Naive thymus-derived CD8-positive, alpha-beta T cell (primary cell): ENCODE results near the gene SRRM4. TPM values are rescaled to one million over a fixed set of nuclear protein-coding genes. Genes with fewer than 3 reads are reported as not detected.
"Not testable (repeated sequence)": the region's sequence is repeated elsewhere in the genome, so short reads cannot be mapped to it uniquely, and the experiment has no call there.

Experiments used
- ATAC-seq, 2 donors: fragments of 150-1000 bp; cut with Tn5 transposase in 1 of 2; sonication (Bioruptor Pico), chemical (Tn5 transposase) in 1 of 2; 1 replicate in 1 of 2; 2 replicates in 1 of 2; pipeline ENCODE4 v1.10.0; 2021; ENCODE audit warnings: mild to moderate bottlenecking in 2 of 2, moderate library complexity in 2 of 2
- POLR2A ChIA-PET: fragments of 350-600 bp; sonication (Branson Sonifier 250); formaldehyde crosslinking; loops from one replicate; lab custom pipeline; 2021; ENCODE audit warnings: antibody characterized with exemption; lab: Charles Lee
- DNase-seq, 10 donors: peaks; one replicate each; pipeline versions ENCODE4 v3.0.0 to v3.0.0-alpha.2; 2020 to 2022
- H3K27ac Mint-ChIP-seq, 10 donors: one replicate each; pipeline ENCODE4 v1.8.0; 2020 to 2022; ENCODE audit warnings: mild to moderate bottlenecking in 10 of 10, mixed read lengths in 10 of 10, moderate library complexity in 4 of 10, inconsistent platforms in 1 of 10
- H3K27me3 Mint-ChIP-seq, 5 donors: one replicate each; pipeline ENCODE4 v1.8.0; 2021 to 2022; ENCODE audit warnings: mixed read lengths in 5 of 5
- H3K36me3 Mint-ChIP-seq, 3 donors: one replicate each; pipeline ENCODE4 v1.8.0; 2020 to 2022; ENCODE audit warnings: mixed read lengths in 3 of 3, mild to moderate bottlenecking in 2 of 3, inconsistent platforms in 1 of 3
- H3K4me1 Mint-ChIP-seq, 4 donors: one replicate each; pipeline ENCODE4 v1.8.0; 2021 to 2022; ENCODE audit warnings: mixed read lengths in 4 of 4
- H3K4me3 Mint-ChIP-seq, 10 donors: one replicate each; pipeline ENCODE4 v1.8.0; 2020 to 2022; ENCODE audit warnings: mild to moderate bottlenecking in 10 of 10, mixed read lengths in 10 of 10, moderate library complexity in 6 of 10, inconsistent platforms in 1 of 10
- H3K9me3 Mint-ChIP-seq, 9 donors: one replicate each; pipeline ENCODE4 v1.8.0; 2020 to 2022; ENCODE audit warnings: mixed read lengths in 9 of 9, mild to moderate bottlenecking in 3 of 9, inconsistent platforms in 1 of 9, moderate library complexity in 1 of 9
- polyA plus RNA-seq, 3 donors: library from polyadenylated mRNA; unstranded; fragments of 300-500 nt; fragmentation: Illumina TruSeq; gene quantifications; one replicate each; pipeline ENCODE4 v1.2.3, GENCODE V29; 2021
- total RNA-seq, 8 experiments: library from RNA in 2 of 8; stranded (reverse) in 2 of 8; gene quantifications; one replicate each; pipeline ENCODE4 v1.2.3 and lab custom pipeline; 2021 to 2026

The SRRM4 gene
- total and polyA plus RNA-seq, 5 experiments from 2014 or later: not detected

DNA sequence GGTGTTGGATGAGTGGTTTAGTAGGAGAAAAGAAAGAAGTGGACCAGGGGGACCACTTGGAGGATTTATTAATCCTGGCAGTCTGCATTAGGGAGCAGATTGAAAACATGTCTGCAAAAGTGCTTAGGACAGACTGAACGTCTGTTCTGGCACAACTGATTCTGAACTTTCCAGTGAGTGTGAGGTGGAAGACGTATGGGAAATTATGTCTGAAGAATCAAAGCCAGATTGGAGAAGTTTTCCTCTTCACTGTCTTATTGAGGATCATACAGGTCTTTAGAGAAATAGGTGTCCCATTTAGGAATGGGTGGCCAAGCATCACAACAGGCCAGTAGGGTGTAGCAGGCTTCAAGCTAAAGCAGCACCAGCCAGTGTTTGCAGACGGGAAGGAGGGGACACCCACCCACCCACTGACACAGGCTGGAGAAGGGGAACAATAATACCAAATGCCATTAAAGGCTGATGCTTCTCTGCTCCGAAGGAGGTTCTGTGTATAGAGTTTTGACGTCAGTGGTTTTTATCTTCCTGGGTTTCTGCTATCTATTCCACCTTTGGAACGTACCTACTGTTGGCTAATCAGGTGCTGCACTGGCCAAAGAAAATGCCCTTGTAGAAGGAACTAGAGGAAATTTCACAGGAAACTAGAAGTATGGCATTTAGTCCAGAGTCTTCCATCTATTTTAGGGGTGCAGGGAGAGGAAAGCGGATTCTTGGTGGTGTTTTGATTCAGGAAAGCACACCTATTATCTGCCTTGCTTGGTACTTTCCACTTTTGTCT, 1.8 kb downstream of the SRRM4 start:
- no peak for ATAC-seq
- H3K9me3 Mint-ChIP-seq: peaks cover 0 to 32% (median 10%) of the 10 kb centered on the region in 9 donors

DNA sequence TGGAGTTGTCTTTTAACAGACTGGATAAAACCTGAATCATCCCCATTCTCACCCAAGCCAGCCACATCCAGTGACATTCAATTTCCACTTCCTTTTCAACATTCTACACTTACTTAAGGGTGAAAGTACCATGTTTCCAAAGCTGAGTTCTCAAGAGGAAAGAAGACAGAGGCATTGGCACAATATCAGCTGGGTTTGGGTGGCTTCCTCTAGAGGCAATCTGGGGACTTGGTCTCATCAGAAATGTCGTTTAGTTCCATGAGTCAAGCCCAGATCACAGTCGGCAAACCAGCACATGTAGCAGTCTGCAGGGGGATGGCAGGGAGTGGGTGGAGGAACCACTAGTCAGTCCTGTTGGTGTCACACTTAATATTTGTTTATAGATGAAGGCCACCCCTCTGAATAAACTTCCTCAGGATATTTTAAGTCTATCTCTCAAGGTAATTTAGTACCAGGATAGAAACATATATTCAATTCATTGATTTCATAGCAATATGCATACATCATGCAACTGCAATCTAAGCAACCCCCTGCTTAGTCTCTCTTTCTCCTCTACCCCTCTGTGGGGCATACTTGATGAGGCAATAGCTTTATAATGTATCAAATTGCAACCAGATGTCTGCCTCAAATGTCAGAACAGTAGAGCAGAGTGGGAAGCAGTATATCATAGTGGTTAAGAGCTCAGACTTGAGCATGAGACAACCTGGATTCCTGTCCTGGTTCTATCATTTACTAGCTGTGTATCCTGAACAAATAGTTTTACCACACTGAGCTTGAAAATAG, 3.0 kb downstream of the SRRM4 start:
- no peak for ATAC-seq
- Mint-ChIP-seq H3K27ac (no peak overlapping the region), H3K4me3 (no peak overlapping the region), H3K4me1 (no peaks in the 10 kb centered on the region), H3K27me3 (peaks cover 23 to 50% (median 35%) of the 10 kb centered on the region in 5 donors), H3K9me3 (peaks cover 0 to 24% (median 8%) of the 10 kb centered on the region in 9 donors), H3K36me3 (peaks cover 0 to 5% (median 0%) of the 10 kb centered on the region in 3 donors)
- no peak for DNase-seq
- POLR2A ChIA-PET: no interaction called here

More for the DNA sequence above, 1.8 kb downstream of the SRRM4 start:
- DNase-seq: no peak
- H3K27me3 Mint-ChIP-seq: peaks cover 27 to 51% (median 43%) of the 10 kb centered on the region in 5 donors
- H3K4me1 Mint-ChIP-seq: no peaks in the 10 kb centered on the region
- H3K27ac Mint-ChIP-seq: no peak overlapping the region
- POLR2A ChIA-PET: no interaction called here
- H3K4me3 Mint-ChIP-seq: no peak overlapping the region
- H3K36me3 Mint-ChIP-seq: peaks cover 0 to 5% (median 0%) of the 10 kb centered on the region in 3 donors

DNA sequence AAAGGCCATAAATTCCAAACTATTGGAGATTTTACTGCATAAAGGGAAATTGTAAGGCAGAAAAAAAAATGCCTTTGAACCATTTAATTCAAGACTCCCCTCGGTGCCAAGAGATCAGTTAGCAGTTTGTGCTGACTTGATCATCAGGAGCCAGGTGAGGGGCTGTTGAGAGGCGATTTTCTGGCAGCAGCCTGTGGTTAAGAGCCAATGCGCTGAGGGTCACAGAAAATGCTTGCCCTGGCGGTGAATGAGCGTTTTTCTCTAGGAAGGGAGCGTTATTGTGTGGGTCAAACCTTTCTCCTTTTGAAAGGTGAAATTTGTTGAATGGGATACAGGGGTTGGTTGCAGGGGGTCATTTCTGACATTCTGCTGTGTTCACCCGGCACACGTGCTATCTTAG, 4.7 kb downstream of the SRRM4 start:
- DNase-seq: no peak
- H3K9me3 Mint-ChIP-seq: peaks cover 0 to 16% (median 4%) of the 10 kb centered on the region in 9 donors
- ATAC-seq: no peak
- peaks cover 18 to 45% (median 28%) of the 10 kb centered on the region in 5 donors for H3K27me3 Mint-ChIP-seq
- H3K27ac Mint-ChIP-seq: peak overlapping the region in 2 of 10 donors; percentile 36 to 57
- H3K4me1 Mint-ChIP-seq: no peaks in the 10 kb centered on the region
- H3K36me3 Mint-ChIP-seq: peaks cover 0 to 5% (median 0%) of the 10 kb centered on the region in 3 donors
- POLR2A ChIA-PET: no interaction called here
- H3K4me3 Mint-ChIP-seq: no peak overlapping the region

DNA sequence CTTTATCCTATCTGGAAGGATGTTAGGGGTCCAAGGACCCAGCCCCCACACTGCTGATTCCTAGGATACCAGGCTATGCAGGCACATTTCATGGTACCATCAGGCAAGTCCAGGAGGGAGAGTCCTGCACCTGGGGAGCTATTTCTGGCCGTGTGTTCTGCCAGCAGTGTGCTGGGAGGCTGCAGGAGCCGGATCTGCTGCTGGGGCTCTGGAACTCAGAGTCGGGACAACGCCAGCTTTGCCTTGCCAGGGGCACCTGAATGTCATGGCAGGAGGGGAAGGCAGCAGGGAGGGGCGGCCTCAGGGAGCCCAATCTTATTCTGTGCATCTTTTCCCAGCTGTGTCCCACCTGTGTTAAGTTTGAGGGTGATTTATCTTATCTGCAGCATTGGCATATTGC, 17.8 kb downstream of the SRRM4 start:
- no peak for ATAC-seq
- Mint-ChIP-seq H3K36me3 (no peaks in the 10 kb centered on the region), H3K9me3 (peaks cover 0 to 25% (median 0%) of the 10 kb centered on the region in 9 donors), H3K4me3 (no peak overlapping the region), H3K27me3 (peaks cover 5 to 27% (median 6%) of the 10 kb centered on the region in 5 donors), H3K27ac (no peak overlapping the region), H3K4me1 (no peaks in the 10 kb centered on the region)
- POLR2A ChIA-PET: no interaction called here
- no peak for DNase-seq

DNA sequence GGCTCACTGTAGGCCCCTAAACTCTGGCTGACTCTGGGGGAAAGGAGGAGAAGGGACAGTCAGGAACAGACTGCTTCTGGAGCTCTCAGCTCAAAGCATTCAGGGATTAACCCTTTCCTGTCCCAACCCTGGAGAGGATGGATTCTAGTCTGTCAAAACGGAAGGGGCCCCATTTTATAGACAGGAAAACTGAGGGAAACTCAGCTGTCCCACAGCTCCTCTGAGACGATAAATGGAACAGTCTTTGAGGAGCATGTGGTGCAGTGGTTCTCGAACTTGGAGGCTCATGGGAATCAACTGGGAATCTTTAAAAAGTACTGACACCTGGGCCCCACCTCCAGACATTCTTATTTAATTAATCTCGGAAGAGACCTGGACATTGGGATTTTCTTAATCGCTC, 23.7 kb downstream of the SRRM4 start:
- Mint-ChIP-seq H3K4me1 (peaks cover 0 to 2% (median 0%) of the 10 kb centered on the region in 4 donors), H3K9me3 (peaks cover 0 to 27% (median 13%) of the 10 kb centered on the region in 9 donors), H3K27me3 (peaks cover 20 to 38% (median 32%) of the 10 kb centered on the region in 5 donors), H3K27ac (no peak overlapping the region), H3K36me3 (peaks cover 0 to 29% (median 4%) of the 10 kb centered on the region in 3 donors), H3K4me3 (no peak overlapping the region)
- ATAC-seq (no peak), DNase-seq (no peak)
- POLR2A ChIA-PET: no interaction called here

DNA sequence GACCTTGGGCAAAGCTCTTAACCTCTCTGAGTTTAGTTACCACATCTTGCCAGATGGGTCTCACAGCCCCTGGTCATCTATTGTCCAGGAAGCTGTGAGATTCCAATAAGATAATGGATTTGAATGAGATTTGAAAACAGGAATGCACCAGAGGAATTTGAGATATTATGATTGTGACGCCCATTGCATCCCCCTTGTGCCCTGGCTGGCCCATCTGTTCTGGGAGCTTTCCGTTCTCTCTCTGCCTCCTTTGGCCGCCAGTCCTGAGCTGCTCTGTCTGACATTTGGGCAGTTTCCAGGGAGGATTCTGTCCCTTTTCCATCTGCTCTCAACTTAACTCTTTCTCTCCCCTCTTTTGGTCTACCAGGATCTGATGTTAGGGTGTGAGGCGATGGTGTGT, 24.6 kb downstream of the SRRM4 start:
- H3K36me3 Mint-ChIP-seq: peaks cover 0 to 35% (median 4%) of the 10 kb centered on the region in 3 donors
- peaks cover 0 to 2% (median 0%) of the 10 kb centered on the region in 4 donors for H3K4me1 Mint-ChIP-seq
- DNase-seq (no peak), ATAC-seq (no peak)
- H3K9me3 Mint-ChIP-seq: peaks cover 4 to 28% (median 10%) of the 10 kb centered on the region in 9 donors
- H3K4me3 Mint-ChIP-seq: no peak overlapping the region
- POLR2A ChIA-PET: no interaction called here
- H3K27me3 Mint-ChIP-seq: peaks cover 25 to 38% (median 33%) of the 10 kb centered on the region in 5 donors
- no peak overlapping the region for H3K27ac Mint-ChIP-seq

DNA sequence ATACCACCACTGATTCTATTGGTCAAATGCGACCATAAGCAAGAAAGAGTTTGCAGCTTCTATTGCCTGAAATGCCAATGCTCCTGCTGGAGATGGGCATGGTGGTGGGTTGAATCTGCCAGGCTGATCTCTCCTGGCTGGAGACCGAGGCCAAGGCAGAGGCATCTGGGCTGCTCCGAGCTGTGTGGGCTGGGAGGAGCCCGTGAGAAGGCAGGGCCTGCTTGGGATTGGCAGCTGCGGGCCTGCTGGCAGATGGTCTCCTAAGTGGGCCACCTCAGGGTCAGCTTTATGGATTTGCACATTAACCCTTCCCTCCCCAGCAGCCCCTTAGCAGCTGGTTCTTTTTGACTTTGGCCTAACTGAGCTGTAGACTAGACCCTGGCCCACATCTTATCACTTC, 25.4 kb downstream of the SRRM4 start:
- no peak overlapping the region for H3K4me3 Mint-ChIP-seq
- no peak for ATAC-seq
- no peak overlapping the region for H3K27ac Mint-ChIP-seq
- POLR2A ChIA-PET: no interaction called here
- H3K9me3 Mint-ChIP-seq: peaks cover 6 to 32% (median 18%) of the 10 kb centered on the region in 9 donors
- no peak for DNase-seq
- H3K27me3 Mint-ChIP-seq: peaks cover 25 to 38% (median 33%) of the 10 kb centered on the region in 5 donors
- peaks cover 0 to 40% (median 4%) of the 10 kb centered on the region in 3 donors for H3K36me3 Mint-ChIP-seq
- peaks cover 0 to 2% (median 0%) of the 10 kb centered on the region in 4 donors for H3K4me1 Mint-ChIP-seq

DNA sequence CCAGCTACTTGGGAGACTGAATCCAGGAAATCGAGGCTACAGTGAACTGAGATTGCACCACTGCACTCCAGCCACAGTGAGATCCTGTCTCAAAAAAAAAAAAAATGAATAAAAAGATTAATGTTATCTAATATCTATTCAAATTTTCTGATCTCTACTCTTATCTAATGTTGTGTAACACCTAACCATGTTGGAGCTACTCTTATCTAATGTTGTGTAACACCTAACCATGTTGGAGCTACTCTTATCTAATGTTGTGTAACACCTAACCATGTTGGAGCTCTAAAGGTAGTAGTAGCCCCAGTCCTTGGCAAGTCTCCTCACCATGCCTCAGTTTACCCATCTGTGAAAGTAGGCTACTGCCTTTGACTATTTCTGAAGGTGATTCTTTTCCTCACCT, 26.9 kb downstream of the SRRM4 start:
- POLR2A ChIA-PET: not testable (repeated sequence)

DNA sequence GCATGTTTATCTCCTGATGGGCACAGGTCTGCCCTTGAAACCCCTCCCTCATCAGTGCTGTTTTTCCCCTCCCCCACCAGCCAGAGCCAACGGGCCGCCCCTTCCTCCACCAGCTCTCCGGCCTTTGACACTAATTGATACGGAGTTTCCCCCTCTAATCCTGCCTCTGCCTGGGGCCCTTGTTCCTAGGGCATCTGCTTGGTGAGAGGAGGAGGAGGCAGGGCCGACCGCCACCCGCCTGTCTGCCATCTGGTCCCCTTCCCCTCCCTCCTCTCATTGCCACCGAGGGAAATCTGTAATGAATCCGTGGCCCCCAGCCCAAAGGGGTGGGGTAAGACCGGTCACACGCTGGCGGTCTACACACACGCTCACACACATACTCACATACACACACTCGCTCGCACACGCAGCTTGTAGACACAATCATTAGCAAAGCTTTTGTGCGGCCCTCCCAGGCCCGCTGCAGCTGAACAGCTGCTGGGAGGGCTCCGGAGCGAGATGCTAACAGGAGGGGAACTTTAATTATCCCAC, 27.4 kb downstream of the SRRM4 start:
- ATAC-seq: no peak
- peaks cover 0 to 2% (median 0%) of the 10 kb centered on the region in 4 donors for H3K4me1 Mint-ChIP-seq
- no peak for DNase-seq
- H3K27ac Mint-ChIP-seq: peak overlapping the region in 1 of 10 donors; percentile 69
- no peak overlapping the region for H3K4me3 Mint-ChIP-seq
- H3K9me3 Mint-ChIP-seq: peaks cover 9 to 38% (median 27%) of the 10 kb centered on the region in 9 donors
- POLR2A ChIA-PET: no interaction called here
- peaks cover 29 to 38% (median 37%) of the 10 kb centered on the region in 5 donors for H3K27me3 Mint-ChIP-seq
- peaks cover 0 to 48% (median 4%) of the 10 kb centered on the region in 3 donors for H3K36me3 Mint-ChIP-seq

More for the DNA sequence above, 26.9 kb downstream of the SRRM4 start:
- ATAC-seq, H3K4me1 Mint-ChIP-seq, DNase-seq, H3K27ac Mint-ChIP-seq, H3K4me3 Mint-ChIP-seq: not testable (repeated sequence)
- H3K27me3 Mint-ChIP-seq: peaks cover 29 to 38% (median 37%) of the 10 kb centered on the region in 5 donors
- peaks cover 0 to 48% (median 4%) of the 10 kb centered on the region in 3 donors for H3K36me3 Mint-ChIP-seq
- peaks cover 9 to 38% (median 27%) of the 10 kb centered on the region in 9 donors for H3K9me3 Mint-ChIP-seq

DNA sequence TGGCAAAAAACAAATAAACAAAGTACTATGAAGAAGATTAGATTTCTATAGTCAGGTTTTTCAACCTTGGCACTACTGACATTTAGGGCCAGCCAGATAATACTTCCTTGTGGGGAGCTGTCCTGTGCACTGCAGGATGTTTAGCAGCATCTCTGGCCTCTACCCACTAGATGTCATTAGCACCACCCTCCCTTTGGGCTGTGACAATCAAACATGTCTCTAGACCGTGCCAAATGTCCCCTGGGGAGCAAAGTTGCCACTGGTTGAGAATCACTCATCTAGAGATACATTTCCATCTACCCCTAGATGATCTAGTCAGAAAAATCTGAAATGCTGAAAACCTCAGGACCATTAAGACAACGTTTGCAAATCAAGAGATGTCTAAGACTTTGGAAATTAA, 29.9 kb downstream of the SRRM4 start:
- H3K4me3 Mint-ChIP-seq: no peak overlapping the region
- peaks cover 24 to 39% (median 30%) of the 10 kb centered on the region in 5 donors for H3K27me3 Mint-ChIP-seq
- POLR2A ChIA-PET: no interaction called here

DNA sequence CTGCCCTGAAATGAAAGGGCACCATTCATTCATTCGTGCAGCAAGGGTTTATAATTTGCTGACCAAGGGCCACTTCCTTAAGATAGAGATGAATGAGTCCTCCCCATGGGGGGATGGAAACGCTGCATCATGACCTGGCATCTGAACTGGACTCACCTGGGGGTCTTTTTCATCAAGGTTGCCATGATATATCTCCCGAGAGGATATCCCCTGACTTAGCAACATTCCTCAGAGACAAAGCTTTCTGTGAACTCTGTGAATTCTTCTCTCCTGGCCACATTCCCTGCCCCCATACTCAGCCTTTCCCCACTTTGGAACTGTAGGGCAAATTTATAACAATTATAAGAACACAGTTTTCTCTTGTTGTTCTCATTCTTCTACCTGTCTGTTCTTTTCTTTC, 30.8 kb downstream of the SRRM4 start:
- Mint-ChIP-seq H3K36me3 (peaks cover 0 to 41% (median 4%) of the 10 kb centered on the region in 3 donors), H3K4me1 (peaks cover 0 to 2% (median 0%) of the 10 kb centered on the region in 4 donors), H3K27ac (no peak overlapping the region), H3K27me3 (peaks cover 25 to 38% (median 27%) of the 10 kb centered on the region in 5 donors), H3K4me3 (no peak overlapping the region), H3K9me3 (peaks cover 11 to 35% (median 28%) of the 10 kb centered on the region in 9 donors)
- no peak for DNase-seq
- no peak for ATAC-seq
- POLR2A ChIA-PET: no interaction called here

More for the DNA sequence above, 29.9 kb downstream of the SRRM4 start:
- ATAC-seq: no peak
- H3K27ac Mint-ChIP-seq: no peak overlapping the region
- H3K9me3 Mint-ChIP-seq: peaks cover 11 to 38% (median 27%) of the 10 kb centered on the region in 9 donors
- DNase-seq: no peak
- peaks cover 0 to 44% (median 4%) of the 10 kb centered on the region in 3 donors for H3K36me3 Mint-ChIP-seq
- H3K4me1 Mint-ChIP-seq: peaks cover 0 to 2% (median 0%) of the 10 kb centered on the region in 4 donors

DNA sequence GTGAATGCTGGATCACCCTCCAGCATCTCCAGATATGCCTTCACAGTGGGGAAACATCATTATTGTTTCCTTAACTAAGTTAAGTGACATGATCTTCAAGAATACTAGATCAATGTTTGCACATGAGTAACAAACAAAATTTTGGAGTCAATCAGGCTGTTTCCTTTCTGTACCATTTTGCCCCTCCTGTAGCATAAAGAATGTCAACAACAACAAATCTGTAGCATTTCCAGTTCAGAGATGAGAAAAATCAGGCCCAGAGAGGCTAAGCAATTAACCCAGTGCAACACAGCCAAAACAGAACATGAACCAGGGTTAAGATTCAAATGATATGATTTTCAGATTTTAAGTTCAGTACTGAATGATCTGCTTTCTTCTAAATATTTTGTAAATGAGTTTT, 31.7 kb downstream of the SRRM4 start:
- DNase-seq (no peak), ATAC-seq (no peak)
- H3K36me3 Mint-ChIP-seq: peaks cover 0 to 39% (median 4%) of the 10 kb centered on the region in 3 donors
- no peak overlapping the region for H3K4me3 Mint-ChIP-seq
- H3K4me1 Mint-ChIP-seq: peaks cover 0 to 2% (median 0%) of the 10 kb centered on the region in 4 donors
- H3K27me3 Mint-ChIP-seq: peaks cover 25 to 40% (median 29%) of the 10 kb centered on the region in 5 donors
- H3K9me3 Mint-ChIP-seq: peaks cover 11 to 34% (median 29%) of the 10 kb centered on the region in 9 donors
- POLR2A ChIA-PET: no interaction called here
- no peak overlapping the region for H3K27ac Mint-ChIP-seq
